Sigmoid colon (tissue), 4 donors: Measurements from ENCODE around the gene EPN3.

Experiments
- CTCF ChIP-seq, 4 experiments: fragments of 450-650 bp in 3 of 4; fragments of 200-600 bp in 1 of 4; IDR thresholded peaks; one replicate each; pipeline ENCODE4 v1.5.1; 2016 to 2019; ENCODE audit warnings: antibody characterized with exemption in 4 of 4, mild to moderate bottlenecking in 3 of 4, moderate library complexity in 2 of 4
- POLR2A ChIP-seq, 2 donors: fragments of 450-650 bp; IDR thresholded peaks; one replicate each; pipeline ENCODE4 v1.6.1; 2016; ENCODE audit warnings: antibody characterized with exemption in 2 of 2, mild to moderate bottlenecking in 2 of 2, moderate library complexity in 2 of 2
- POLR2AphosphoS5 ChIP-seq, 4 donors: sonication (generic); formaldehyde crosslinking; IDR thresholded peaks; one replicate each; pipeline ENCODE4 v1.6.1; 2017; ENCODE audit warnings: antibody characterized with exemption in 4 of 4

GRCh38 chr17:50534222-50534978 lies 1.9 kb downstream of the EPN3 start:
- TF ChIP-seq CTCF (IDR thresholded peaks at IDR 0.05), result peak in 1 of 4 experiments; percentile 25
- no peak for TF ChIP-seq POLR2AphosphoS5 (IDR thresholded peaks at IDR 0.05)
- TF ChIP-seq POLR2A (IDR thresholded peaks at IDR 0.05), result peak in 1 of 2 donors; percentile 28
